ENCODE results near the gene TEC. TPM values are rescaled to one million over a fixed set of nuclear protein-coding genes. Genes with fewer than 3 reads are reported as not detected.

The TEC gene
- total and polyA plus RNA-seq, 9 of the 15 experiments (the other 6 are each of a cell fraction or from before 2014, with no cell fraction given): 5.3 to 14.7 (median 8.8) TPM

GRCh38 chr4:48212165-48212564 is 57.5 kb downstream of the TEC start (continued):
- peak; percentile 49; the same call in 1 of the 2 replicates for TF ChIP-seq ZNF197 (CRISPR knock-in tag; IDR thresholded peaks at IDR 0.05; ENCODE audit: low read depth)
- no peak for TF ChIP-seq KDM5B (IDR thresholded peaks at IDR 0.05; ENCODE audit: insufficient replicate concordance, low read depth, low read length)
- no peak for TF ChIP-seq IRF1 (CRISPR knock-in tag; IDR thresholded peaks at IDR 0.05; ENCODE audit: borderline replicate concordance)
- no peak for TF ChIP-seq RFX5 (IDR thresholded peaks at IDR 0.05; ENCODE audit: low read depth, low read length)
- TF ChIP-seq E2F1 (CRISPR knock-in tag; IDR thresholded peaks at IDR 0.05): no peak
- TF ChIP-seq ESRRB (CRISPR knock-in tag; IDR thresholded peaks at IDR 0.05; ENCODE audit: borderline replicate concordance): no peak
- no peak for TF ChIP-seq GTF2E2 (tag; IDR thresholded peaks at IDR 0.05)
- no peak for TF ChIP-seq IRF2 (CRISPR knock-in tag; IDR thresholded peaks at IDR 0.05)
- TF ChIP-seq CHCHD3 (CRISPR knock-in tag; IDR thresholded peaks at IDR 0.05): no peak
- TF ChIP-seq ZNF324 (CRISPR knock-in tag; IDR thresholded peaks at IDR 0.05): no peak
- TF ChIP-seq NCOA1 (IDR thresholded peaks at IDR 0.05; ENCODE audit: low read depth): 0 out of 2 replicates have a peak, but pooled peaks have one; percentile 42
- no peak for TF ChIP-seq ATF3 (IDR thresholded peaks at IDR 0.05)
- TF ChIP-seq ATF3 (CRISPR knock-in tag; conservative IDR thresholded peaks at IDR 0.05): no peak
- no peak for TF ChIP-seq PURB (CRISPR knock-in tag; IDR thresholded peaks at IDR 0.05; ENCODE audit: low read depth)
- TF ChIP-seq PHF20 (IDR thresholded peaks at IDR 0.05; ENCODE audit: partially characterized antibody): no peak
- 0 out of 2 replicates have a peak, but pooled peaks have one; percentile 28 for TF ChIP-seq ZNF589 (CRISPR knock-in tag; IDR thresholded peaks at IDR 0.05; ENCODE audit: low read depth)
- no peak for TF ChIP-seq MITF (IDR thresholded peaks at IDR 0.05)
- TF ChIP-seq ZNF444 (CRISPR knock-in tag; IDR thresholded peaks at IDR 0.05): no peak
- no peak for TF ChIP-seq PCBP2 (IDR thresholded peaks at IDR 0.05; ENCODE audit: low read depth, low read length, poor library complexity, severe bottlenecking)
- TF ChIP-seq MLLT1 (IDR thresholded peaks at IDR 0.05): 0 out of 4 replicates have a peak, but pooled peaks of 1 of the 2 experiments have one; percentile 42
- TF ChIP-seq SUPT5H (IDR thresholded peaks at IDR 0.05): no peak
- no peak for TF ChIP-seq ZNF143 (CRISPR knock-in tag; IDR thresholded peaks at IDR 0.05)
- TF ChIP-seq MIER1 (IDR thresholded peaks at IDR 0.05; ENCODE audit: low read depth): no peak

All from K562 (cell line).